Nephron (organoid): ENCODE measurements around the gene TEAD2.

Source experiments
- H3K27ac Mint-ChIP-seq, 3 experiments: 2 replicates each; pipeline ENCODE4 v1.8.0; 2020; ENCODE audit warnings: mixed read lengths in 3 of 3, mild to moderate bottlenecking in 2 of 3, moderate library complexity in 1 of 3
- H3K27me3 Mint-ChIP-seq: 2 replicates; pipeline ENCODE4 v1.8.0; 2021; ENCODE audit warnings: low read depth, mild to moderate bottlenecking, moderate library complexity, mixed read lengths
- H3K36me3 Mint-ChIP-seq: 2 replicates; pipeline ENCODE4 v1.8.0; 2020; ENCODE audit warnings: low read depth, mixed read lengths
- H3K4me1 Mint-ChIP-seq: 2 replicates; pipeline ENCODE4 v1.8.0; 2020; ENCODE audit warnings: mixed read lengths
- H3K4me3 Mint-ChIP-seq, 3 experiments: 2 replicates each; pipeline ENCODE4 v1.8.0; 2020; ENCODE audit warnings: mild to moderate bottlenecking in 3 of 3, mixed read lengths in 3 of 3, moderate library complexity in 2 of 3
- H3K9me3 Mint-ChIP-seq: 2 replicates; pipeline ENCODE4 v1.8.0; 2020; ENCODE audit warnings: mixed read lengths
- TF ChIP-seq, protein P1 (sequence below), 3 experiments: fragments of 200-600 bp; sonication (generic); IDR thresholded peaks; one replicate each; pipeline ENCODE4 v1.5.0; 2021; ENCODE audit warnings: antibody characterized with exemption in 3 of 3; ENCODE audit not compliant: unreplicated experiment in 3 of 3

TEAD2 gene

DNA sequence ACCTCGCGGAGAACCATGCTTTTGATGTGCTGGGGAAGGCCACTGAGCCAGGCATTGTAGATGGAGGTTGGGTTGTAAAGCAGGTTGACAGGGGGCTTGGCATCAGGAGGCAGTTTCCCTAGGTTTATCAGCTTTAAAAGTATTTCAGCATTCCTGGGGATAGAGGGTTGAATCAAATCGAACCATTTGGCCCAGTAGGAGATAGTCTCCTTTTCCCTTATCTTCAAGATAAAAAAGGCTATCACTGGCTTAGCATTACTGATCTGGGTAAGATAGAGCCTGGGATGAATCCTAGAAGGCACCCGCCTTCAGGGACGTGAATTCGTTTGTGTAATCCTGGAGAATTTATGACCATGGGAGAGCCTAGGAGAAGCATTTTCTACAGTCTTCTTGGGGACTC is 67.8 kb downstream of the TEAD2 start:
- Mint-ChIP-seq H3K4me1 (no peaks in the 10 kb centered on the region), H3K9me3 (no peaks in the 10 kb centered on the region), H3K27ac (no peak overlapping the region), H3K27me3 (no peaks in the 10 kb centered on the region), H3K36me3 (no peaks in the 10 kb centered on the region), H3K4me3 (no peak overlapping the region)
- TF ChIP-seq, protein P1, sequence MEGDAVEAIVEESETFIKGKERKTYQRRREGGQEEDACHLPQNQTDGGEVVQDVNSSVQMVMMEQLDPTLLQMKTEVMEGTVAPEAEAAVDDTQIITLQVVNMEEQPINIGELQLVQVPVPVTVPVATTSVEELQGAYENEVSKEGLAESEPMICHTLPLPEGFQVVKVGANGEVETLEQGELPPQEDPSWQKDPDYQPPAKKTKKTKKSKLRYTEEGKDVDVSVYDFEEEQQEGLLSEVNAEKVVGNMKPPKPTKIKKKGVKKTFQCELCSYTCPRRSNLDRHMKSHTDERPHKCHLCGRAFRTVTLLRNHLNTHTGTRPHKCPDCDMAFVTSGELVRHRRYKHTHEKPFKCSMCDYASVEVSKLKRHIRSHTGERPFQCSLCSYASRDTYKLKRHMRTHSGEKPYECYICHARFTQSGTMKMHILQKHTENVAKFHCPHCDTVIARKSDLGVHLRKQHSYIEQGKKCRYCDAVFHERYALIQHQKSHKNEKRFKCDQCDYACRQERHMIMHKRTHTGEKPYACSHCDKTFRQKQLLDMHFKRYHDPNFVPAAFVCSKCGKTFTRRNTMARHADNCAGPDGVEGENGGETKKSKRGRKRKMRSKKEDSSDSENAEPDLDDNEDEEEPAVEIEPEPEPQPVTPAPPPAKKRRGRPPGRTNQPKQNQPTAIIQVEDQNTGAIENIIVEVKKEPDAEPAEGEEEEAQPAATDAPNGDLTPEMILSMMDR (IDR thresholded peaks at IDR 0.05; ENCODE audit: unreplicated experiment in 3 of 3), result no peak
